Neuronal stem cell (in vitro differentiated cells): Measurements from ENCODE around the gene MAML2.

Experiments
- DNase-seq: peaks from one replicate; pipeline ENCODE4 v3.0.0-alpha.2; 2013; ENCODE audit warnings: low spot score
- H2AFZ ChIP-seq: one replicate; pipeline ENCODE4 v1.6.1; 2013; ENCODE audit warnings: mild to moderate bottlenecking, low read length, inconsistent platforms
- H2AK5ac ChIP-seq: 2 replicates; pipeline ENCODE4 v1.6.1; 2013; ENCODE audit warnings: low read depth, mild to moderate bottlenecking, inconsistent platforms, low read length, moderate library complexity, mixed read lengths
- H2BK120ac ChIP-seq: 2 replicates; pipeline ENCODE4 v1.6.1; 2013; ENCODE audit warnings: low read depth, mild to moderate bottlenecking, inconsistent platforms, low read length, moderate library complexity, mixed read lengths
- H2BK12ac ChIP-seq: one replicate; pipeline ENCODE4 v1.6.1; 2013; ENCODE audit warnings: low read length, inconsistent platforms
- H2BK15ac ChIP-seq: 2 replicates; pipeline ENCODE4 v1.6.1; 2013; ENCODE audit warnings: mild to moderate bottlenecking, low read length, inconsistent platforms, mixed read lengths
- H2BK5ac ChIP-seq: one replicate; pipeline ENCODE4 v1.6.1; 2013; ENCODE audit warnings: inconsistent platforms, mild to moderate bottlenecking, low read length, moderate library complexity
- H3K14ac ChIP-seq: one replicate; pipeline ENCODE4 v1.6.1; 2013; ENCODE audit warnings: low read length, inconsistent platforms
- H3K18ac ChIP-seq: 2 replicates; pipeline ENCODE4 v1.6.1; 2013; ENCODE audit warnings: low read length, inconsistent platforms
- H3K23ac ChIP-seq: 2 replicates; pipeline ENCODE4 v1.6.1; 2013; ENCODE audit warnings: low read depth, mild to moderate bottlenecking, mixed read lengths, low read length, inconsistent platforms; ENCODE audit not compliant: poor library complexity
- H3K27ac ChIP-seq: replicated peaks from 3 replicates; pipeline ENCODE4 v1.5.1; 2013; ENCODE audit warnings: low read length, inconsistent platforms
- H3K27me3 ChIP-seq, 3 experiments: 2 replicates each; pipeline ENCODE4 v1.6.1; 2013; ENCODE audit warnings: low read length in 3 of 3, mild to moderate bottlenecking in 2 of 3, inconsistent platforms in 1 of 3, low read depth in 1 of 3, mixed read lengths in 1 of 3, moderate library complexity in 1 of 3; ENCODE audit not compliant: control insufficient read depth in 3 of 3, insufficient read depth in 3 of 3
- H3K36me3 ChIP-seq, 2 donors: replicated peaks in 1 of 2; 2 replicates each; pipeline ENCODE4 v1.6.1; 2013; ENCODE audit warnings: low read length in 2 of 2; ENCODE audit not compliant: control insufficient read depth in 2 of 2, insufficient read depth in 2 of 2
- H3K4ac ChIP-seq: 2 replicates; pipeline ENCODE4 v1.6.1; 2013; ENCODE audit warnings: inconsistent platforms, mild to moderate bottlenecking, low read length, moderate library complexity
- H3K4me1 ChIP-seq, 2 donors: 1 replicate in 1 of 2; 2 replicates in 1 of 2; pipeline ENCODE4 v1.6.1; 2013; ENCODE audit warnings: low read length in 2 of 2, low read depth in 1 of 2; ENCODE audit not compliant: control insufficient read depth in 2 of 2, insufficient read depth in 1 of 2
- H3K4me2 ChIP-seq: one replicate; pipeline ENCODE4 v1.6.1; 2013; ENCODE audit warnings: mild to moderate bottlenecking, low read length, inconsistent platforms; ENCODE audit not compliant: insufficient read depth, poor library complexity, severe bottlenecking
- H3K4me3 ChIP-seq, 2 donors: 2 replicates each; pipeline ENCODE4 v1.5.1; 2013; ENCODE audit warnings: low read length in 2 of 2, mild to moderate bottlenecking in 2 of 2, inconsistent platforms in 1 of 2, moderate library complexity in 1 of 2
- H3K79me1 ChIP-seq: one replicate; pipeline ENCODE4 v1.6.1; 2013; ENCODE audit warnings: low read depth, mild to moderate bottlenecking, inconsistent platforms, low read length, moderate library complexity
- H3K9ac ChIP-seq: one replicate; pipeline ENCODE4 v1.6.1; 2013; ENCODE audit warnings: mild to moderate bottlenecking, low read depth, low read length, inconsistent platforms; ENCODE audit not compliant: poor library complexity
- H3K9me3 ChIP-seq, 2 donors: replicated peaks in 1 of 2; 2 replicates each; pipeline versions ENCODE3 to v1.6.1; 2013; ENCODE audit warnings: low read length in 2 of 2, mild to moderate bottlenecking in 2 of 2, inconsistent platforms in 1 of 2, low read depth in 1 of 2, mixed read lengths in 1 of 2, moderate library complexity in 1 of 2; ENCODE audit not compliant: control insufficient read depth in 2 of 2, insufficient read depth in 1 of 2
- H4K8ac ChIP-seq: one replicate; pipeline ENCODE4 v1.6.1; 2013; ENCODE audit warnings: low read depth, mild to moderate bottlenecking, inconsistent platforms, low read length, moderate library complexity
- H4K91ac ChIP-seq: one replicate; pipeline ENCODE4 v1.6.1; 2013; ENCODE audit warnings: low read length, low read depth, mild to moderate bottlenecking, inconsistent platforms; ENCODE audit not compliant: poor library complexity
- WGBS, 2 donors: extraction: QIAGEN DNeasy Blood & Tissue Kit; methylation state at CpG; one replicate each; pipeline ENCODE4 v1.1.7; 2013; ENCODE audit warnings: missing lambda C conversion rate in 2 of 2, mixed read lengths in 1 of 2; ENCODE audit not compliant: insufficient read length in 2 of 2, insufficient replicate concordance in 1 of 2; ENCODE audit errors: extremely low coverage in 2 of 2; 5-methylcytosine and 5-hydroxymethylcytosine counted together

The MAML2 gene

GRCh38 chr11:96365493-96365892 lies 22.5 kb upstream of the MAML2 start:
- Histone ChIP-seq H3K9ac (no peak overlapping the region), H3K4me1 (no peaks in the 10 kb centered on the region), H3K9me3 (peaks cover 2 to 16% of the 10 kb centered on the region in 2 donors), H2BK120ac (no peak overlapping the region), H3K4me3 (no peak overlapping the region), H3K14ac (no peak overlapping the region), H3K36me3 (peaks cover 4 to 93% of the 10 kb centered on the region in 2 donors), H3K4ac (no peak overlapping the region), H3K23ac (no peak overlapping the region), H4K91ac (no peak overlapping the region), H3K27me3 (no peaks in the 10 kb centered on the region), H3K18ac (no peak overlapping the region), H3K27ac (no peak overlapping the region), H2BK15ac (no peak overlapping the region), H2BK12ac (no peak overlapping the region), H2AK5ac (no peak overlapping the region), H3K79me1 (no peaks in the 10 kb centered on the region), H3K4me2 (no peak overlapping the region), H2AFZ (no peak overlapping the region), H2BK5ac (no peak overlapping the region), H4K8ac (no peak overlapping the region)
- no peak for DNase-seq
- no CpG with 5 or more reads among the region's 1 CpG for WGBS, 2 donors

GRCh38 chr11:96361778-96362177 lies 18.8 kb upstream of the MAML2 start:
- no peak overlapping the region for H3K14ac ChIP-seq
- no peak overlapping the region for H3K27ac ChIP-seq
- H2AK5ac ChIP-seq = no peak overlapping the region
- DNase-seq = no peak
- no peak overlapping the region for H3K4ac ChIP-seq
- H2BK15ac ChIP-seq = no peak overlapping the region
- no peaks in the 10 kb centered on the region for H3K79me1 ChIP-seq
- H4K8ac ChIP-seq = no peak overlapping the region
- H3K9ac ChIP-seq = no peak overlapping the region
- no CpG with 5 or more reads among the region's 2 CpGs for WGBS, 2 donors
- H3K4me3 ChIP-seq = no peak overlapping the region
- H3K27me3 ChIP-seq = no peaks in the 10 kb centered on the region
- H3K4me1 ChIP-seq = no peaks in the 10 kb centered on the region
- no peak overlapping the region for H2BK12ac ChIP-seq
- no peak overlapping the region for H3K23ac ChIP-seq
- H2BK5ac ChIP-seq = no peak overlapping the region
- no peak overlapping the region for H2BK120ac ChIP-seq
- H2AFZ ChIP-seq = no peak overlapping the region
- no peak overlapping the region for H3K18ac ChIP-seq
- no peak overlapping the region for H4K91ac ChIP-seq
- no peak overlapping the region for H3K4me2 ChIP-seq
- no peaks in the 10 kb centered on the region for H3K9me3 ChIP-seq
- H3K36me3 ChIP-seq = peaks cover 4 to 86% of the 10 kb centered on the region in 2 donors

GRCh38 chr11:96358321-96358720 lies 15.3 kb upstream of the MAML2 start:
- H3K14ac ChIP-seq = no peak overlapping the region
- no peak overlapping the region for H3K4me3 ChIP-seq
- H3K27ac ChIP-seq = no peak overlapping the region
- no peak for DNase-seq
- peaks cover 4 to 86% of the 10 kb centered on the region in 2 donors for H3K36me3 ChIP-seq
- no peak overlapping the region for H3K23ac ChIP-seq
- H2BK5ac ChIP-seq = no peak overlapping the region
- no peaks in the 10 kb centered on the region for H3K9me3 ChIP-seq
- H3K18ac ChIP-seq = no peak overlapping the region
- no peak overlapping the region for H2BK15ac ChIP-seq
- H2AK5ac ChIP-seq = no peak overlapping the region
- no peaks in the 10 kb centered on the region for H3K4me1 ChIP-seq
- no peak overlapping the region for H3K4ac ChIP-seq
- no peak overlapping the region for H2AFZ ChIP-seq
- no peaks in the 10 kb centered on the region for H3K79me1 ChIP-seq
- no peak overlapping the region for H4K91ac ChIP-seq
- no CpG with 5 or more reads among the region's 3 CpGs for WGBS, 2 donors
- no peak overlapping the region for H3K9ac ChIP-seq
- H2BK12ac ChIP-seq = no peak overlapping the region
- no peak overlapping the region for H4K8ac ChIP-seq
- H2BK120ac ChIP-seq = no peak overlapping the region
- no peaks in the 10 kb centered on the region for H3K27me3 ChIP-seq
- no peak overlapping the region for H3K4me2 ChIP-seq

GRCh38 chr11:96357794-96358193 lies 14.8 kb upstream of the MAML2 start:
- Histone ChIP-seq H3K18ac (no peak overlapping the region), H3K4ac (no peak overlapping the region), H4K91ac (no peak overlapping the region), H2BK12ac (no peak overlapping the region), H3K9me3 (no peaks in the 10 kb centered on the region), H2AFZ (no peak overlapping the region), H3K4me3 (no peak overlapping the region), H3K27me3 (no peaks in the 10 kb centered on the region), H2BK5ac (no peak overlapping the region), H3K14ac (no peak overlapping the region), H3K79me1 (no peaks in the 10 kb centered on the region), H2BK15ac (no peak overlapping the region), H3K27ac (no peak overlapping the region), H3K4me1 (no peaks in the 10 kb centered on the region), H3K9ac (no peak overlapping the region), H3K36me3 (peaks cover 4 to 88% of the 10 kb centered on the region in 2 donors), H2AK5ac (no peak overlapping the region), H2BK120ac (no peak overlapping the region), H4K8ac (no peak overlapping the region), H3K23ac (no peak overlapping the region), H3K4me2 (no peak overlapping the region)
- no peak for DNase-seq
- no CpG with 5 or more reads among the region's 1 CpG for WGBS, 2 donors
